HG02852 (cell line): Measurements from ENCODE around the gene HSD17B11.
"Not testable (repeated sequence)": the region's sequence is repeated elsewhere in the genome, so short reads cannot be mapped to it uniquely, and the experiment has no call there.

Experiments used
- ATAC-seq: cut with Tn5 transposase; IDR thresholded peaks from one replicate; pipeline ENCODE4 v1.9.1; 2021; ENCODE audit warnings: mild to moderate bottlenecking, moderate library complexity; ENCODE audit not compliant: unreplicated experiment

HSD17B11 gene

GRCh38 chr4:87390891-87391575, at the start of gene HSD17B11:
TSS of gene HSD17B11 (minus strand) at chr4:87391188. CDS start at chr4:87391070, 118 bp downstream.
- peak; percentile 99 for ATAC-seq

GRCh38 chr4:87433342-87433741, 42.4 kb upstream of the HSD17B11 start:
- no peak for ATAC-seq

GRCh38 chr4:87430038-87430437, 39.0 kb upstream of the HSD17B11 start:
- ATAC-seq = no peak

GRCh38 chr4:87428979-87429378, 38.0 kb upstream of the HSD17B11 start:
- no peak for ATAC-seq

- no peak for ATAC-seq
These were observed 36.5 kb upstream of the HSD17B11 start for GRCh38 chr4:87427518-87427868.

- ATAC-seq = no peak
These were observed 36.0 kb upstream of the HSD17B11 start for GRCh38 chr4:87426865-87427517.

GRCh38 chr4:87425711-87426110, 34.7 kb upstream of the HSD17B11 start:
- no peak for ATAC-seq

- ATAC-seq = not testable (repeated sequence)
These were observed 33.1 kb upstream of the HSD17B11 start for GRCh38 chr4:87424099-87424543.

- ATAC-seq = no peak
These were observed 32.5 kb upstream of the HSD17B11 start for GRCh38 chr4:87423317-87424098.

- ATAC-seq = peak; percentile 77
These were observed 31.4 kb upstream of the HSD17B11 start, which contains the start of gene NUDT9 for GRCh38 chr4:87422104-87423052. TSS of gene NUDT9 (plus strand) at chr4:87422573. CDS start at chr4:87422906, 333 bp downstream.

- ATAC-seq = no peak
These were observed 29.4 kb upstream of the HSD17B11 start for GRCh38 chr4:87420276-87420830.

GRCh38 chr4:87419578-87420249, 28.7 kb upstream of the HSD17B11 start:
- no peak for ATAC-seq

- not testable (repeated sequence) for ATAC-seq
These were observed 27.4 kb upstream of the HSD17B11 start for GRCh38 chr4:87418410-87418809.

GRCh38 chr4:87416965-87417364, 26.0 kb upstream of the HSD17B11 start:
- no peak for ATAC-seq

GRCh38 chr4:87414816-87415215, 23.8 kb upstream of the HSD17B11 start:
- ATAC-seq = no peak

GRCh38 chr4:87410679-87411078, 19.7 kb upstream of the HSD17B11 start:
- no peak for ATAC-seq

GRCh38 chr4:87410157-87410556, 19.2 kb upstream of the HSD17B11 start:
- ATAC-seq = no peak

GRCh38 chr4:87409420-87409939, 18.5 kb upstream of the HSD17B11 start:
- no peak for ATAC-seq

GRCh38 chr4:87406902-87407301, 15.9 kb upstream of the HSD17B11 start:
- ATAC-seq = not testable (repeated sequence)
